Endothelial cell (in vitro differentiated cells): ENCODE measurements around the gene PITX1. TPM values are rescaled to one million over a fixed set of nuclear protein-coding genes. Genes with fewer than 3 reads are reported as not detected.

Source experiments
- DNase-seq: peaks from one replicate; pipeline ENCODE4 v3.0.0; 2021; ENCODE audit warnings: low spot score
- H3K27ac Mint-ChIP-seq: one replicate; pipeline ENCODE4 v1.8.0; 2021; ENCODE audit warnings: mixed read lengths, inconsistent platforms; ENCODE audit not compliant: unreplicated experiment
- H3K27me3 Mint-ChIP-seq: one replicate; pipeline ENCODE4 v1.8.0; 2021; ENCODE audit warnings: mild to moderate bottlenecking, moderate library complexity, mixed read lengths, inconsistent platforms; ENCODE audit not compliant: unreplicated experiment
- H3K36me3 Mint-ChIP-seq: one replicate; pipeline ENCODE4 v1.8.0; 2021; ENCODE audit warnings: mild to moderate bottlenecking, low read depth, mixed read lengths, inconsistent platforms; ENCODE audit not compliant: unreplicated experiment
- H3K4me1 Mint-ChIP-seq: one replicate; pipeline ENCODE4 v1.8.0; 2021; ENCODE audit warnings: mild to moderate bottlenecking, mixed read lengths, inconsistent platforms; ENCODE audit not compliant: unreplicated experiment
- H3K4me3 Mint-ChIP-seq: one replicate; pipeline ENCODE4 v1.8.0; 2021; ENCODE audit warnings: mild to moderate bottlenecking, mixed read lengths, inconsistent platforms; ENCODE audit not compliant: unreplicated experiment
- H3K9me3 Mint-ChIP-seq: one replicate; pipeline ENCODE4 v1.8.0; 2021; ENCODE audit warnings: mixed read lengths, inconsistent platforms; ENCODE audit not compliant: unreplicated experiment
- CTCF ChIP-seq: fragments of 200-600 bp; sonication (generic); IDR thresholded peaks from one replicate; pipeline ENCODE4 v1.5.0; 2021; ENCODE audit warnings: antibody characterized with exemption; ENCODE audit not compliant: unreplicated experiment
- total RNA-seq: library from RNA; stranded (reverse); fragmentation: NEBNext Ultra II Directional; extraction: Animal tissue kit (Norgen Biotek cat#: 25700); gene quantifications from one replicate; pipeline ENCODE4 v1.2.1, GENCODE V29; 2021; ENCODE audit not compliant: unreplicated experiment

Gene PITX1
- total RNA-seq, 1 donor from 2014 or later, result 0.87 TPM

- H3K9me3 Mint-ChIP-seq, result no peaks in the 10 kb centered on the region
- H3K4me3 Mint-ChIP-seq, result no peak overlapping the region
- H3K27ac Mint-ChIP-seq, result no peak overlapping the region
- no peaks in the 10 kb centered on the region for H3K36me3 Mint-ChIP-seq
- TF ChIP-seq CTCF, result no peak
- H3K27me3 Mint-ChIP-seq, result peaks cover 6% of the 10 kb centered on the region
- no peak for DNase-seq
- peaks cover 1% of the 10 kb centered on the region for H3K4me1 Mint-ChIP-seq
These were observed 31.6 kb upstream of the PITX1 start for GRCh38 chr5:135065306-135066265.

GRCh38 chr5:135064235-135064570, 30.2 kb upstream of the PITX1 start:
- no peaks in the 10 kb centered on the region for H3K4me1 Mint-ChIP-seq
- H3K4me3 Mint-ChIP-seq, result no peak overlapping the region
- no peak overlapping the region for H3K27ac Mint-ChIP-seq
- no peak for DNase-seq
- H3K36me3 Mint-ChIP-seq, result no peaks in the 10 kb centered on the region
- H3K9me3 Mint-ChIP-seq, result no peaks in the 10 kb centered on the region
- H3K27me3 Mint-ChIP-seq, result peaks cover 7% of the 10 kb centered on the region
- no peak for TF ChIP-seq CTCF

GRCh38 chr5:135063511-135064234, 29.6 kb upstream of the PITX1 start:
- Mint-ChIP-seq H3K36me3 (no peaks in the 10 kb centered on the region), H3K9me3 (no peaks in the 10 kb centered on the region), H3K27ac (no peak overlapping the region), H3K27me3 (peaks cover 7% of the 10 kb centered on the region), H3K4me3 (no peak overlapping the region), H3K4me1 (no peaks in the 10 kb centered on the region)
- TF ChIP-seq CTCF, result no peak
- DNase-seq, result no peak

- DNase-seq, result no peak
- H3K4me3 Mint-ChIP-seq, result no peak overlapping the region
- no peak for TF ChIP-seq CTCF
- no peak overlapping the region for H3K27ac Mint-ChIP-seq
- no peaks in the 10 kb centered on the region for H3K9me3 Mint-ChIP-seq
- H3K4me1 Mint-ChIP-seq, result no peaks in the 10 kb centered on the region
- H3K36me3 Mint-ChIP-seq, result no peaks in the 10 kb centered on the region
- peaks cover 7% of the 10 kb centered on the region for H3K27me3 Mint-ChIP-seq
These were observed 29.0 kb upstream of the PITX1 start for GRCh38 chr5:135063056-135063445.
